Measurements from ENCODE around the gene ZMIZ1.

GRCh38 chr10:79353726-79354125 lies 285.0 kb downstream of the ZMIZ1 start:
- no peak for TF ChIP-seq POLR2A (IDR thresholded peaks at IDR 0.05)
- TF ChIP-seq CTCF (IDR thresholded peaks at IDR 0.05 in 4 of 5, conservative IDR thresholded peaks at IDR 0.05 in 1 of 5): no peak

All from gastrocnemius medialis (tissue), 4 donors.